Adipocyte (in vitro differentiated cells): Measurements from ENCODE around the gene MRPL28.
"Not testable (repeated sequence)": the region's sequence is repeated elsewhere in the genome, so short reads cannot be mapped to it uniquely, and the experiment has no call there.

Experiments
- DNase-seq: peaks from one replicate; pipeline ENCODE4 v3.0.0-alpha.2; 2015; ENCODE audit warnings: low read depth
- H3K27me3 ChIP-seq: replicated peaks from 2 replicates; pipeline ENCODE4 v1.7.0; 2013; ENCODE audit warnings: mild to moderate bottlenecking, low read length, moderate library complexity; ENCODE audit not compliant: control insufficient read depth, insufficient read depth
- H3K36me3 ChIP-seq: 2 replicates; pipeline ENCODE4 v1.7.0; 2013; ENCODE audit warnings: low read length, mild to moderate bottlenecking, moderate library complexity; ENCODE audit not compliant: control insufficient read depth, insufficient read depth, severe bottlenecking
- H3K4me1 ChIP-seq: 2 replicates; pipeline ENCODE4 v1.7.0; 2013; ENCODE audit warnings: mild to moderate bottlenecking, low read length, moderate library complexity; ENCODE audit not compliant: control insufficient read depth, insufficient read depth
- H3K4me3 ChIP-seq: 2 replicates; pipeline ENCODE4 v1.7.0; 2013; ENCODE audit warnings: mild to moderate bottlenecking, low read length, moderate library complexity
- H3K9ac ChIP-seq: 2 replicates; pipeline ENCODE4 v1.7.0; 2013; ENCODE audit warnings: mild to moderate bottlenecking, low read length, moderate library complexity
- H3K9me3 ChIP-seq: 2 replicates; pipeline ENCODE4 v1.7.0; 2013; ENCODE audit warnings: mild to moderate bottlenecking, low read length, moderate library complexity; ENCODE audit not compliant: control insufficient read depth

Gene MRPL28

GRCh38 chr16:399340-400019, 29.1 kb upstream of the MRPL28 start:
- Histone ChIP-seq H3K9ac (peak overlapping the region; percentile 95), H3K36me3 (peaks cover 15% of the 10 kb centered on the region), H3K4me3 (no peak overlapping the region), H3K27me3 (no peaks in the 10 kb centered on the region), H3K4me1 (peaks cover 27% of the 10 kb centered on the region), H3K9me3 (no peaks in the 10 kb centered on the region)
- no peak for DNase-seq

DNA sequence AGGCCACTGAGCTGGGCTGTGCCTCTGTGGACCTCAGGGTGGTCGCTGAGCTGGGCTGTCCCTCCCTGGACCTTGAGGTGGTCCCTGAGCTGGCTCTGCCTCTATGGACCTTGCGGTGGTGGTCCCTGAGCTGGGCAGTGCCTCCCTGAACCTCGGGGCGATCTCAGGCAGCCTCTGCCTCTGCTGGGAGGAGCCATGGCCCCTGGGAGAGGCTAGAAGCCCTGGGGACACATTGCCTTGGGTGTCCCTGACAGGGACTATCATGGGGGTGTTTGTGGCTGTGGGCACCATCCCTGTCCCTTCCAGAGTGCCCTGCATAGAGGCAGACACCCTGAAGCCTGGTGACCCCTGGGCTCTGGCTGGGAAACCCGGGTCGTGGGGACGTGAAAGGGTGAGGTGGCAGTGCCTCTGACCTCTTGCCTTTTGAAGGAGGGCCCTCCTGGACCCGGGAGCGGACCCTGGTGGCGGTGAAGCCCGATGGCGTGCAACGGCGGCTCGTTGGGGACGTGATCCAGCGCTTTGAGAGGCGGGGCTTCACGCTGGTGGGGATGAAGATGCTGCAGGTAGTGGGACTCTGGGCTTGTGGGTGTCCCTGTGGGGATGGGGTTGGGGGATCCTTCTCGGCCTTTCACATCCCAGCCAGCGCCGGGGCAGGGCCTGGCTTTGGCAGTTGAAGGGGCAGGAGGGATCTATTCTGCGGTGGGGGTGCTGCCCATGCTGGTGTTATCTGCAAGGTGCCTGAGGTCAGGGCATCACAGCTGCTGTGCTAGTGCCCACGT, 28.4 kb upstream of the MRPL28 start:
- Histone ChIP-seq H3K36me3 (peaks cover 15% of the 10 kb centered on the region), H3K4me1 (peaks cover 27% of the 10 kb centered on the region), H3K27me3 (no peaks in the 10 kb centered on the region), H3K4me3 (peak overlapping the region; percentile 62), H3K9me3 (no peaks in the 10 kb centered on the region), H3K9ac (peak overlapping the region; percentile 71)
- no peak for DNase-seq

DNA sequence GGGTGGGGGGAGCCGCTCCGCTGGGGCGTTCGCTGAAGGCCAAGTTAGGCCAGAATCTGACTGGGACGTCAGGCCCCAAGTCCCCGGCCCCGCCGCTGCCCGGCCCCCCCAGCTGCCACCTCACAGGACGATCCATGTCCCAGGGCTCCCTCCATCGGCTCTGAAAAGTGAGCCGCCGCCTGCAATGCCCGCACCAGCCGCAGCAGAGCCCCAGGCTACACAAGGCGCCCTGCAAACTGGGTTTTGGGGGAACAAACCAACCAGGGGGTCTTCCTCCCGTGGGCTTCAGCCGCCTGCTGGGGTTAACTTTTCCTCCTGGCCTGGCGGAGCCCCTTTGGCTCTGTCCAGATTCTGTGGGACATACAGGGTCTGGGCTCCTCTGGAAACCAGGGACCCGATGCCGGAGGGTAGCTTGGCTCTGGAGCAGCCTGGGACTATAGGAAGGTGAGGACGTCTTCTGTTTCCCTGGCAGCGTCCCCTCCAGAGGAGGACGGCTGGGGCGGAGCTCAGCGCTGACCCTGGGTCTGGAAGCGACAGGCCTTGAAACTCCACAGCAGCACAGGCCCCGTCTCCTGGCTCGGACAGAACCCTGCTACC, 27.5 kb upstream of the MRPL28 start:
- Histone ChIP-seq H3K4me3 (peak overlapping the region; percentile 62), H3K9me3 (no peaks in the 10 kb centered on the region), H3K36me3 (peaks cover 15% of the 10 kb centered on the region), H3K4me1 (peaks cover 27% of the 10 kb centered on the region), H3K27me3 (no peaks in the 10 kb centered on the region), H3K9ac (peak overlapping the region; percentile 71)
- DNase-seq = peak; percentile 82

- peak within 1 kb of the TSS; percentile 85 for H3K9ac ChIP-seq
- DNase-seq = peak; percentile 73
- no peaks in the 10 kb centered on the region for H3K9me3 ChIP-seq
- peak within 1 kb of the TSS; percentile 79 for H3K4me3 ChIP-seq
- peaks cover 25% of the 10 kb centered on the region for H3K4me1 ChIP-seq
- H3K27me3 ChIP-seq = no peaks in the 10 kb centered on the region
- peaks cover 15% of the 10 kb centered on the region for H3K36me3 ChIP-seq
These were observed 26.9 kb upstream of the MRPL28 start, which contains the start of gene NME4 for GRCh38 chr16:397135-397661. NME4 (plus strand) TSS chr16:397199; CDS start chr16:397223, 24 bp downstream.

DNA sequence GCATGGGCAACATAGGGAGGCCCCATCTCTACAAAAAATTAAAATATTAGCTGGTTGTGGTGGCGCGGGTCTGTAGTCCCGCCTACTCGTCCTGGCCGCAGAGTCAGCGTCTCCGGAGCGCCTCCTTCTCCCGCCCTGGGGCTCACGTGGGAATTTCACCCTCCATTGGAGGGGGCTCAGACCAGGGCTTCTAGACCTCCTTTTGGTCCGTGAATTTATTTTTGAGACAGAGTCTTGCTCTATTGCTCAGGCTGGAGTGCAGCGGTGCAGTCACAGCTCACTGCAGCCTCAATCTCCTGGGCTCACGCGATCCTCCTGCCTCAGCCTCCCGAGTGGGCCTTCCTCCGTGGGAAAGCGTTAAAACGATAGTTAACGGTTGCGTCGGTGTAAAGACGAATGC, 26.3 kb upstream of the MRPL28 start:
- no peaks in the 10 kb centered on the region for H3K27me3 ChIP-seq
- peak; percentile 86 for DNase-seq
- H3K9me3 ChIP-seq = no peaks in the 10 kb centered on the region
- H3K4me3 ChIP-seq = peak overlapping the region; percentile 79
- H3K9ac ChIP-seq = peak overlapping the region; percentile 74
- peaks cover 25% of the 10 kb centered on the region for H3K4me1 ChIP-seq
- H3K36me3 ChIP-seq = peaks cover 15% of the 10 kb centered on the region

DNA sequence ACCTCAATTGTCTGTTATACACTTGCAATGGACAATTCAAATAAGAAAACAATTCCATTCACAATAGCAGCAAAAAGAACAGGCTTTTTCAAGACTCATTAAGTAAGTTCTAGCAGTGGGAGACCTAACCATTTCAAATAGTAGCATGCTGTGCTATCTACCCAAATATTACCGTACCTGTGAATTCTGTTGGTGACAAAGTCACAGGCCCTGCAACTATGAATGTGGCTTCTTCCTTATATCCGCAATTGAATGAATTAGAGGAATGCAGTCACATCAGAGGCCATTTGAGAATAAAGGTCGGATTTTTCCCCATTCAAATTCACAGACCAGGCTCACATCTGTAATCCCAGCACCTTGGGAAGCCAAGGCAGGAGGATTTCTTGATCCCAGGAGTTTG, 25.9 kb upstream of the MRPL28 start:
- Histone ChIP-seq H3K27me3 (no peaks in the 10 kb centered on the region), H3K4me1 (peaks cover 25% of the 10 kb centered on the region), H3K36me3 (peaks cover 15% of the 10 kb centered on the region), H3K9me3 (no peaks in the 10 kb centered on the region), H3K9ac (peak overlapping the region; percentile 74), H3K4me3 (peak overlapping the region; percentile 79)
- no peak for DNase-seq

DNA sequence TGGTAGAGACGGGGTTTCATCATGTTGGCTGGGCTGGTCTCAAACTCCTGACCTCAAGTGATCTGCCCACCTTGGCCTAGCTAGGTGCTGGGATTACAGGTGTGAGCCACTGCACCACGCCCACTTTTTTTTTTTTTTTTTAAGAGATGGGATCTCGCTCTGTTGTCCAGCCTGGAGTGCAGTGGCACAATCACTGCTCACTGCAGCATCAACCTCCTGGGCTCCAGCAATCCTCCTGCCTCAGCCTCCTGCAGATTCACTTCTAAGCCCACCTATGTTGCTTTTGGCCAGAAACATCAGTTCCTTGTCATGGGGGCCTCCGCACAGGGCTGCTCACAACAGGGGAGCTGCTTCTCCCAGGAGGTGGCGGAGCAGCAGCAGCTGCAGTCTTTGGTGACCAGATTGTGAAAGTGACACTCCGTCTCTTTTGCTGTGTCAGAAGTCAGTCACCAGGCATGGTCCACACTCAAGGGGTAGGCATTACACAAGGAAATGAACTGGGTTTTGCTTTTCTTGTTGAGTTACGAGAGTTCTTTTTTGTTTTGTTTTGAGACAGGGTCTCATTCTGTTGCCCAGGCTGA, 22.2 kb upstream of the MRPL28 start:
- Histone ChIP-seq H3K4me3 (no peak overlapping the region), H3K9ac (no peak overlapping the region), H3K36me3 (no peaks in the 10 kb centered on the region), H3K27me3 (no peaks in the 10 kb centered on the region), H3K4me1 (peaks cover 22% of the 10 kb centered on the region), H3K9me3 (no peaks in the 10 kb centered on the region)
- no peak for DNase-seq

GRCh38 chr16:391885-392335, 21.6 kb upstream of the MRPL28 start:
- Histone ChIP-seq H3K36me3 (no peaks in the 10 kb centered on the region), H3K4me1 (peaks cover 23% of the 10 kb centered on the region), H3K4me3 (no peak overlapping the region), H3K9me3 (no peaks in the 10 kb centered on the region), H3K27me3 (no peaks in the 10 kb centered on the region), H3K9ac (no peak overlapping the region)
- peak; percentile 53 for DNase-seq

GRCh38 chr16:389352-389751, 19.0 kb upstream of the MRPL28 start:
- DNase-seq = no peak
- Histone ChIP-seq H3K4me1 (peaks cover 15% of the 10 kb centered on the region), H3K9ac (no peak overlapping the region), H3K27me3 (no peaks in the 10 kb centered on the region), H3K9me3 (no peaks in the 10 kb centered on the region), H3K4me3 (no peak overlapping the region), H3K36me3 (no peaks in the 10 kb centered on the region)

- H3K9me3 ChIP-seq, DNase-seq, H3K36me3 ChIP-seq, H3K27me3 ChIP-seq: not testable (repeated sequence)
- H3K4me1 ChIP-seq = peaks cover 15% of the 10 kb centered on the region
- peak overlapping the region; percentile 63 for H3K9ac ChIP-seq
- peak overlapping the region; percentile 52 for H3K4me3 ChIP-seq
These were observed 17.7 kb upstream of the MRPL28 start for GRCh38 chr16:387761-388666.
